D721Med (cell line): ENCODE data around the gene BNC2.

ENCODE experiments used
- DNase-seq: peaks from one replicate; pipeline ENCODE4 v3.0.0; 2011; ENCODE audit warnings: low spot score; ENCODE audit not compliant: insufficient read length
- FAIRE-seq: peaks from 2 replicates; lab custom pipeline; 2011; peaks lifted over from hg19 to GRCh38; lab: Jason Lieb, UNC
- CTCF ChIP-seq: IDR thresholded peaks from 2 replicates; pipeline ENCODE4 v1.5.1; 2012; ENCODE audit warnings: mild to moderate bottlenecking, control low read depth; ENCODE audit not compliant: insufficient read depth; ENCODE audit errors: missing control alignments

Gene BNC2

GRCh38 chr9:16370647-16371046, 499.8 kb downstream of the BNC2 start:
- no peak for TF ChIP-seq CTCF
- FAIRE-seq (no peak), DNase-seq (no peak)

- FAIRE-seq (no peak), DNase-seq (no peak)
- TF ChIP-seq CTCF: no peak
Observed at GRCh38 chr9:16369427-16369826, 501.0 kb downstream of the BNC2 start.

- no peak for FAIRE-seq
Observed at GRCh38 chr9:16368237-16369087, 502.0 kb downstream of the BNC2 start.

DNA sequence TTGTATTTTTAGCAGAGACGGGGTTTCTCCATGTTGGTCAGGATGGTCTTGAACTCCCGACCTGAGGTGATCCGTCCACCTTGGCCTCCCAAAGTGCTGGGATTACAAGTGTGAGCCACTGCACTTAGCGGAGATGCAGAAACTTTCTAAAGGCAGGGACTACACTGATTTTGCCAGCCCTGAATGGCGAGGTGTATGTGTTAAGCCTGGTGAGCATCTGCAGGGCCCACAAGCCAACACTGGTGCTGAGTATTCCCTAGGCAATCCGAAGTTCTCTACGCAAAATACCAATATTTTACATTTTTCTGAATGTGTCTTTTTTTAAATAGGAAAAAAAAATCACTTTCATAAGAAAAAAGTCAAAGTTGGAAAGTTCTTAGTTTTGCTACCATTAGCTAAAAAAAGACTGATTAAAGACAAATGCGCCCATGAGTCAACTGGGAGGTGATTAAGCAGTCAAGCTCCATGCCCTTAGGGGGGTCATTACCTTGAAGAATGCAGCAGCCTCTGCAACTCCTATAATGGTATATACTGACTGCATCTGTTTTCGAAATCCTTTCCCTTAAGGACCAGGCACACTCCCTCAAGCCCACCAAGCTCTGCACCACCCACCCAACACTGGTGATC, 502.8 kb downstream of the BNC2 start:
- FAIRE-seq (no peak), DNase-seq (no peak)
- no peak for TF ChIP-seq CTCF

More at GRCh38 chr9:16368237-16369087, 502.0 kb downstream of the BNC2 start:
- no peak for TF ChIP-seq CTCF
- no peak for DNase-seq

- FAIRE-seq (no peak), DNase-seq (no peak)
- TF ChIP-seq CTCF: no peak
Observed at GRCh38 chr9:16364347-16364746, 506.1 kb downstream of the BNC2 start.

- no peak for FAIRE-seq
Observed at GRCh38 chr9:16363916-16364315, 506.6 kb downstream of the BNC2 start.

More at GRCh38 chr9:16363916-16364315, 506.6 kb downstream of the BNC2 start:
- DNase-seq: no peak
- TF ChIP-seq CTCF: no peak
